Prostate gland (tissue), 2 donors: ENCODE measurements around the gene ZCCHC8. TPM values are rescaled to one million over a fixed set of nuclear protein-coding genes. Genes with fewer than 3 reads are reported as not detected.

Source experiments
- DNase-seq: peaks from one replicate; pipeline ENCODE4 v3.0.0-alpha.2; 2019; ENCODE audit warnings: low spot score
- H3K27ac ChIP-seq, 2 donors: fragments of 200-600 bp; sonication (generic); 2 replicates each; pipeline ENCODE4 v1.5.1; 2017 to 2019
- H3K27me3 ChIP-seq: fragments of 200-600 bp; sonication (generic); replicated peaks from 2 replicates; pipeline ENCODE4 v1.5.1; 2019; ENCODE audit not compliant: insufficient read depth
- H3K36me3 ChIP-seq, 2 donors: fragments of 200-600 bp; sonication (generic); 1 replicate in 1 of 2; 2 replicates in 1 of 2; pipeline versions ENCODE4 v1.5.1 to v1.8.1; 2017 to 2019
- H3K4me1 ChIP-seq: fragments of 200-600 bp; sonication (generic); replicated peaks from 2 replicates; pipeline ENCODE4 v1.5.1; 2019
- H3K4me3 ChIP-seq, 2 donors: fragments of 200-600 bp; sonication (generic); 2 replicates each; pipeline ENCODE4 v1.5.1; 2017 to 2019
- H3K9me3 ChIP-seq: fragments of 200-600 bp; sonication (generic); 2 replicates; pipeline ENCODE4 v1.5.1; 2017
- POLR2A ChIP-seq: fragments of 450-650 bp; IDR thresholded peaks from one replicate; pipeline ENCODE4 v1.6.1; 2016; ENCODE audit warnings: antibody characterized with exemption, mild to moderate bottlenecking
- POLR2AphosphoS5 ChIP-seq: sonication (generic); formaldehyde crosslinking; IDR thresholded peaks from one replicate; pipeline ENCODE4 v1.6.1; 2017; ENCODE audit warnings: antibody characterized with exemption
- WGBS: methylation state at CpG from one replicate; pipeline ENCODE4 v1.1.5; 2018; 5-methylcytosine and 5-hydroxymethylcytosine counted together
- intact Hi-C: fragments of 100-400 bp; cut with DNase I; formaldehyde crosslinking; loops from one replicate; pipeline ENCODE4 v1.14.2; 2022
- total RNA-seq, 2 donors: library from RNA; depleted of rRNA; stranded (reverse); fragments of >200 nt; gene quantifications; one replicate each; pipeline ENCODE4 v1.1.0, GENCODE V29; 2016
- TF ChIP-seq, protein P1 (sequence below), 4 experiments: fragments of 200-600 bp in 2 of 4; fragments of 450-650 bp in 2 of 4; sonication (generic) in 2 of 4; IDR thresholded peaks; 1 replicate in 3 of 4; 2 replicates in 1 of 4; pipeline ENCODE4 v1.5.1; 2016 to 2019; ENCODE audit warnings: antibody characterized with exemption in 4 of 4, mild to moderate bottlenecking in 2 of 4, moderate library complexity in 2 of 4

The ZCCHC8 gene
- total RNA-seq, 2 donors from 2014 or later = 17.3 to 20.1 TPM

- no peaks in the 10 kb centered on the region for H3K4me1 ChIP-seq
- TF ChIP-seq POLR2A = peak; percentile 94
- TF ChIP-seq, protein P1, sequence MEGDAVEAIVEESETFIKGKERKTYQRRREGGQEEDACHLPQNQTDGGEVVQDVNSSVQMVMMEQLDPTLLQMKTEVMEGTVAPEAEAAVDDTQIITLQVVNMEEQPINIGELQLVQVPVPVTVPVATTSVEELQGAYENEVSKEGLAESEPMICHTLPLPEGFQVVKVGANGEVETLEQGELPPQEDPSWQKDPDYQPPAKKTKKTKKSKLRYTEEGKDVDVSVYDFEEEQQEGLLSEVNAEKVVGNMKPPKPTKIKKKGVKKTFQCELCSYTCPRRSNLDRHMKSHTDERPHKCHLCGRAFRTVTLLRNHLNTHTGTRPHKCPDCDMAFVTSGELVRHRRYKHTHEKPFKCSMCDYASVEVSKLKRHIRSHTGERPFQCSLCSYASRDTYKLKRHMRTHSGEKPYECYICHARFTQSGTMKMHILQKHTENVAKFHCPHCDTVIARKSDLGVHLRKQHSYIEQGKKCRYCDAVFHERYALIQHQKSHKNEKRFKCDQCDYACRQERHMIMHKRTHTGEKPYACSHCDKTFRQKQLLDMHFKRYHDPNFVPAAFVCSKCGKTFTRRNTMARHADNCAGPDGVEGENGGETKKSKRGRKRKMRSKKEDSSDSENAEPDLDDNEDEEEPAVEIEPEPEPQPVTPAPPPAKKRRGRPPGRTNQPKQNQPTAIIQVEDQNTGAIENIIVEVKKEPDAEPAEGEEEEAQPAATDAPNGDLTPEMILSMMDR (IDR thresholded peaks at IDR 0.05) = peak in 2 of 4 experiments; percentile 5 to 9
- TF ChIP-seq POLR2AphosphoS5 = peak; percentile 98
- peak within 1 kb of the TSS; percentile 66 to 77 for H3K4me3 ChIP-seq
- intact Hi-C loops = loop anchor here (2.0 kb wide), 1 partner anchor 26 kb away; the partner anchor contains the start of gene ZCCHC8
- peak; percentile 99 for DNase-seq
- peaks cover 0 to 1% of the 10 kb centered on the region in 2 donors for H3K36me3 ChIP-seq
- WGBS = under 1% methylated on average over 51 of the region's 51 CpGs
- peak within 1 kb of the TSS; percentile 99 for H3K27ac ChIP-seq
- no peaks in the 10 kb centered on the region for H3K9me3 ChIP-seq
- no peaks in the 10 kb centered on the region for H3K27me3 ChIP-seq
Measured at GRCh38 chr12:122526683-122527477, 26.1 kb upstream of the ZCCHC8 start, which contains the start of the genes KNTC1 and RSRC2. Gene KNTC1, plus strand, starts transcription at chr12:122527249. Its CDS starts 2,815 bp downstream, at chr12:122530064. Gene RSRC2, minus strand, starts transcription at chr12:122526936. Its CDS starts 83 bp downstream, at chr12:122526853.

- TF ChIP-seq POLR2AphosphoS5 (peak; percentile 4), POLR2A (no peak)
Measured at GRCh38 chr12:122523846-122524718, 23.4 kb upstream of the ZCCHC8 start.

GRCh38 chr12:122523280-122523679 lies 22.5 kb upstream of the ZCCHC8 start:
- peaks cover 6 to 14% of the 10 kb centered on the region in 2 donors for H3K36me3 ChIP-seq
- H3K27me3 ChIP-seq = no peaks in the 10 kb centered on the region
- intact Hi-C loops = no loop called here
- no peaks in the 10 kb centered on the region for H3K4me1 ChIP-seq
- H3K27ac ChIP-seq = peak overlapping the region in 1 of 2 donors; percentile 65
- H3K9me3 ChIP-seq = no peaks in the 10 kb centered on the region
- TF ChIP-seq, protein P1 (IDR thresholded peaks at IDR 0.05) = no peak
- no peak for DNase-seq
- WGBS = 40% methylated on average over 8 of the region's 8 CpGs
- H3K4me3 ChIP-seq = peak overlapping the region in 1 of 2 donors; percentile 37

More at GRCh38 chr12:122523846-122524718, 23.4 kb upstream of the ZCCHC8 start:
- 11% methylated on average over 8 of the region's 8 CpGs for WGBS
- Histone ChIP-seq H3K9me3 (no peaks in the 10 kb centered on the region), H3K4me3 (peak overlapping the region; percentile 27 to 37), H3K36me3 (peaks cover 0 to 7% of the 10 kb centered on the region in 2 donors), H3K27me3 (no peaks in the 10 kb centered on the region), H3K4me1 (no peaks in the 10 kb centered on the region), H3K27ac (peak overlapping the region; percentile 65 to 68)
- intact Hi-C loops = loop anchor here (1.0 kb wide), 1 partner anchor 228 kb away; the partner anchor contains the start of gene DENR
- DNase-seq = no peak

- WGBS = 90% methylated on average over 4 of the region's 4 CpGs
Measured at GRCh38 chr12:122520676-122521075, 19.9 kb upstream of the ZCCHC8 start.

More at GRCh38 chr12:122520676-122521075, 19.9 kb upstream of the ZCCHC8 start:
- H3K4me3 ChIP-seq = no peak overlapping the region
- H3K9me3 ChIP-seq = no peaks in the 10 kb centered on the region
- H3K27me3 ChIP-seq = no peaks in the 10 kb centered on the region
- peaks cover 21 to 29% of the 10 kb centered on the region in 2 donors for H3K36me3 ChIP-seq
- no peaks in the 10 kb centered on the region for H3K4me1 ChIP-seq
- TF ChIP-seq POLR2A (no peak), POLR2AphosphoS5 (no peak)
- TF ChIP-seq, protein P1 (IDR thresholded peaks at IDR 0.05) = no peak
- no peak for DNase-seq
- H3K27ac ChIP-seq = no peak overlapping the region
- intact Hi-C loops = no loop called here
